ENCODE results near the gene TMEM30B. TPM values are rescaled to one million over a fixed set of nuclear protein-coding genes. Genes with fewer than 3 reads are reported as not detected.

The TMEM30B gene
- total and polyA plus RNA-seq, 2 of the 8 experiments (the other 6 are each of a cell fraction or from before 2014, with no cell fraction given), result 11.2 to 18.7 TPM

DNA sequence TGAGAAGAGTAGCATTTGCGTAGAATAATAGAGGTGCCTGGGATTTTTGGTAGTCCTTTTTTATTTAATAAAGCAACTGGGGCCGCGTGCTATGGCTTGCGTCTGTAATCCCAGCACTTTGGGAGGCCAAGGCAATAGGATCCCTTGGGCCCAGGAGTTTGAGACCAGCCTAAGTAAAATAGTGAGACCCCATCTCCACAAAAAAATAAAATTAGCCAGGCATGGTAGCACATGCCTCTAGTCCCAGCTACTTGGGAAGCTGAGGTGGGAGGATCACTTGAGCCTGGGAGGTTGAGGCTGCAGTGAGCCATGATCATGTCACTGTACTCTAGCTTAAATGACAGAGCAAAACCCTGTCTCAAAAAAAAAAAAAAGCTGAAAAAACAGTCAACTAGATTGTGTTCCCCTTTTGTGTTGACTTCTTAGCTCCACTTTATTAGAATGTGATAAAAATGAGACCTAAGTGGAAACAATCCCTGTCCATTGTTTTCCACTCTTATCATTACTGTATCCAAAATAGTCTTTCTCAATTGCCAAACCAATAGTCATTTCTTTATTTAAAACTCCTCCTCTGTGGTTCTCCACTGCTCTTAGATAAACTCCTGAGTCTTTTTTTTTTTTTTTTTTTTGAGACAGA lies 47.6 kb upstream of the TMEM30B start:
- peaks cover 0 to 2% (median under 1%) of the 10 kb centered on the region in 4 experiments; a peak in 2 of 7 replicates for H3K4me1 ChIP-seq (replicated peaks in 1 of 4; ENCODE audit: control insufficient read depth in 3 of 4, insufficient read depth in 4 of 4, low read length in 3 of 4)
- H3K56ac ChIP-seq (replicated peaks; ENCODE audit: insufficient read length, low read depth, low read length), result no peak overlapping the region
- H2BK15ac ChIP-seq (ENCODE audit: low read length), result no peak overlapping the region
- no peak overlapping the region for H2AFZ ChIP-seq (ENCODE audit: low read length)
- H3K79me1 ChIP-seq (ENCODE audit: low read depth, low read length), result no peaks in the 10 kb centered on the region; the same call in 1 of the 2 replicates
- H3K4me3 ChIP-seq (ENCODE audit: extremely low read depth in 1 of 4, insufficient read depth in 2 of 4, low read depth in 3 of 4, low read length in 4 of 4), result no peak overlapping the region
- H3K79me2 ChIP-seq (ENCODE audit: control insufficient read depth in 1 of 2, insufficient read depth in 2 of 2, low read length in 2 of 2), result no peaks in the 10 kb centered on the region
- POLR2A ChIA-PET (ENCODE audit: partially characterized antibody), result no interaction called here
- H3K4ac ChIP-seq (replicated peaks; ENCODE audit: insufficient read length, low read depth, low read length), result no peak overlapping the region
- no peak overlapping the region for H3K14ac ChIP-seq (ENCODE audit: insufficient read length)
- H3K23ac ChIP-seq (ENCODE audit: insufficient read length), result no peak overlapping the region
- no peak overlapping the region for H4K5ac ChIP-seq (ENCODE audit: insufficient read length, low read depth, low read length)
- CTCF ChIA-PET (ENCODE audit: partially characterized antibody), result no interaction called here
- no peak overlapping the region for H2BK20ac ChIP-seq (ENCODE audit: low read length)
- H4K20me1 ChIP-seq (replicated peaks in 1 of 2; ENCODE audit: control insufficient read depth in 1 of 2, insufficient read depth in 2 of 2, low read length in 2 of 2), result no peaks in the 10 kb centered on the region
- FAIRE-seq, result no peak
- DNase-seq (ENCODE audit: low read depth in 1 of 2, low spot score in 2 of 2), result no peak
- no peak overlapping the region for H4K8ac ChIP-seq (ENCODE audit: extremely low read depth, insufficient read depth, low read length)
- H2BK120ac ChIP-seq (replicated peaks; ENCODE audit: low read depth, low read length), result no peak overlapping the region
- no peaks in the 10 kb centered on the region for H3K23me2 ChIP-seq (ENCODE audit: low read depth, low read length)
- H3K9me3 ChIP-seq (ENCODE audit: insufficient read depth in 2 of 2, low read depth in 1 of 2, low read length in 1 of 2), result peaks cover 0 to 4% of the 10 kb centered on the region in 2 experiments; a peak in 1 of 4 replicates
- no peak overlapping the region for H3K4me2 ChIP-seq (ENCODE audit: insufficient read depth in 1 of 2, low read depth in 2 of 2, low read length in 2 of 2)
- WGBS, 2 experiments (ENCODE audit: extremely low coverage in 1 of 2, insufficient coverage in 1 of 2, insufficient read length in 1 of 2, insufficient replicate concordance in 2 of 2, low coverage in 1 of 2, low lambda C conversion rate in 2 of 2, missing lambda C conversion rate in 1 of 2), result 89 to 100% methylated on average over 1 to 4 of the region's 4 CpGs
- no peak overlapping the region for H2AK5ac ChIP-seq (ENCODE audit: low read depth, low read length)
- H2BK5ac ChIP-seq (ENCODE audit: low read depth, low read length), result no peak overlapping the region
- no peak overlapping the region for H4K91ac ChIP-seq (replicated peaks; ENCODE audit: insufficient read length, low read length)
- no peak overlapping the region for H2BK12ac ChIP-seq (ENCODE audit: low read depth, low read length)
- no peaks in the 10 kb centered on the region for H3K27me3 ChIP-seq (replicated peaks in 1 of 4; ENCODE audit: control insufficient read depth in 3 of 4, extremely low read depth in 1 of 4, insufficient read depth in 3 of 4, low read length in 3 of 4)
- H3K9ac ChIP-seq (replicated peaks in 1 of 4; ENCODE audit: extremely low read depth in 1 of 4, low read depth in 3 of 4, low read length in 3 of 4), result no peak overlapping the region
- H3K18ac ChIP-seq (ENCODE audit: extremely low read depth, low read length), result no peak overlapping the region
- H3K27ac ChIP-seq (ENCODE audit: low read depth, low read length), result no peak overlapping the region
- H3K36me3 ChIP-seq (ENCODE audit: control insufficient read depth in 2 of 4, insufficient read depth in 4 of 4, low read length in 3 of 4), result no peaks in the 10 kb centered on the region
- TF ChIP-seq SIN3A (conservative IDR thresholded peaks at IDR 0.05 in 1 of 2, IDR thresholded peaks at IDR 0.05 in 1 of 2; ENCODE audit: low read depth in 1 of 2, low read length in 2 of 2) (no peak), CREB1 (IDR thresholded peaks at IDR 0.05) (no peak), EP300 (IDR thresholded peaks at IDR 0.05; ENCODE audit: borderline replicate concordance in 1 of 2, low read depth in 2 of 2, low read length in 2 of 2) (no peak), ZNF274 (IDR thresholded peaks at IDR 0.05; ENCODE audit: borderline replicate concordance, extremely low read depth, low read length) (no peak), PHF8 (conservative IDR thresholded peaks at IDR 0.05; ENCODE audit: low read depth, low read length) (no peak), TEAD4 (IDR thresholded peaks at IDR 0.05; ENCODE audit: low read depth, low read length) (no peak), NRF1 (IDR thresholded peaks at IDR 0.05; ENCODE audit: low read depth, low read length) (no peak)
- TF ChIP-seq, protein P1, sequence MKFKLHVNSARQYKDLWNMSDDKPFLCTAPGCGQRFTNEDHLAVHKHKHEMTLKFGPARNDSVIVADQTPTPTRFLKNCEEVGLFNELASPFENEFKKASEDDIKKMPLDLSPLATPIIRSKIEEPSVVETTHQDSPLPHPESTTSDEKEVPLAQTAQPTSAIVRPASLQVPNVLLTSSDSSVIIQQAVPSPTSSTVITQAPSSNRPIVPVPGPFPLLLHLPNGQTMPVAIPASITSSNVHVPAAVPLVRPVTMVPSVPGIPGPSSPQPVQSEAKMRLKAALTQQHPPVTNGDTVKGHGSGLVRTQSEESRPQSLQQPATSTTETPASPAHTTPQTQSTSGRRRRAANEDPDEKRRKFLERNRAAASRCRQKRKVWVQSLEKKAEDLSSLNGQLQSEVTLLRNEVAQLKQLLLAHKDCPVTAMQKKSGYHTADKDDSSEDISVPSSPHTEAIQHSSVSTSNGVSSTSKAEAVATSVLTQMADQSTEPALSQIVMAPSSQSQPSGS (IDR thresholded peaks at IDR 0.05; ENCODE audit: low read length), result no peak

Data from H1 (cell line).